GM23338 (cell line): ENCODE data around the gene CAPG. TPM values are rescaled to one million over a fixed set of nuclear protein-coding genes. Genes with fewer than 3 reads are reported as not detected.
A peak's percentile ranks its signal among the peaks of the same experiment; 100 is the strongest.

Experiments used
- ATAC-seq: fragments of 200-7000 bp; cut with Tn5 transposase; 3 replicates; pipeline ENCODE4 v1.9.1; 2020
- DNase-seq: peaks from one replicate; pipeline ENCODE4 v3.0.0-alpha.2; 2015; ENCODE audit warnings: low spot score
- H2AFZ ChIP-seq: fragments of 200-600 bp; sonication (generic); 2 replicates; pipeline ENCODE4 v1.8.0; 2016; ENCODE audit warnings: antibody characterized with exemption, mild to moderate bottlenecking, moderate library complexity
- H3F3A ChIP-seq: fragments of 200-600 bp; sonication (generic); replicated peaks from 2 replicates; pipeline ENCODE4 v1.8.0; 2017; ENCODE audit warnings: antibody characterized with exemption, mixed run types, low read depth
- H3K27ac ChIP-seq: fragments of 200-600 bp; sonication (generic); 2 replicates; pipeline ENCODE4 v1.6.1; 2016; ENCODE audit warnings: low read depth
- H3K27me3 ChIP-seq: fragments of 200-600 bp; sonication (generic); 2 replicates; pipeline ENCODE4 v1.8.0; 2016; ENCODE audit warnings: mild to moderate bottlenecking, mixed run types, moderate library complexity; ENCODE audit not compliant: insufficient read depth
- H3K36me3 ChIP-seq: fragments of 200-600 bp; sonication (generic); 2 replicates; pipeline ENCODE4 v1.8.0; 2016; ENCODE audit warnings: mild to moderate bottlenecking; ENCODE audit not compliant: insufficient read depth
- H3K4me1 ChIP-seq: fragments of 200-600 bp; sonication (generic); 2 replicates; pipeline ENCODE4 v1.8.0; 2016; ENCODE audit warnings: mild to moderate bottlenecking, moderate library complexity; ENCODE audit not compliant: insufficient read depth
- H3K4me2 ChIP-seq: fragments of 200-600 bp; sonication (generic); 2 replicates; pipeline ENCODE4 v1.7.1; 2017; ENCODE audit warnings: mixed run types
- H3K4me3 ChIP-seq: fragments of 200-600 bp; sonication (generic); 2 replicates; pipeline ENCODE4 v1.6.1; 2016; ENCODE audit warnings: mixed run types
- H3K79me2 ChIP-seq: fragments of 200-600 bp; sonication (generic); replicated peaks from 2 replicates; pipeline ENCODE4 v1.8.0; 2017; ENCODE audit warnings: mild to moderate bottlenecking; ENCODE audit not compliant: insufficient read depth
- H3K9me2 ChIP-seq: fragments of 200-600 bp; sonication (generic); 2 replicates; pipeline ENCODE4 v1.8.0; 2017; ENCODE audit not compliant: insufficient read depth
- H4K20me1 ChIP-seq: fragments of 200-600 bp; sonication (generic); replicated peaks from 2 replicates; pipeline ENCODE4 v1.8.0; 2017; ENCODE audit warnings: mild to moderate bottlenecking; ENCODE audit not compliant: insufficient read depth
- H3K27ac Mint-ChIP-seq: 2 replicates; pipeline ENCODE4 v1.8.0; 2020; ENCODE audit warnings: inconsistent platforms, mild to moderate bottlenecking, moderate library complexity, mixed read lengths
- H3K27me3 Mint-ChIP-seq: 3 replicates; pipeline ENCODE4 v1.8.0; 2022; ENCODE audit warnings: low read depth, mild to moderate bottlenecking, moderate library complexity, mixed read lengths, inconsistent platforms; ENCODE audit not compliant: insufficient read depth, poor library complexity
- H3K36me3 Mint-ChIP-seq: 3 replicates; pipeline ENCODE4 v1.8.0; 2021; ENCODE audit warnings: low read depth, mild to moderate bottlenecking, inconsistent platforms, moderate library complexity, mixed read lengths
- H3K4me1 Mint-ChIP-seq: 3 replicates; pipeline ENCODE4 v1.8.0; 2020; ENCODE audit warnings: mild to moderate bottlenecking, inconsistent platforms, mixed read lengths
- H3K4me3 Mint-ChIP-seq: 3 replicates; pipeline ENCODE4 v1.8.0; 2021; ENCODE audit warnings: moderate library complexity, mild to moderate bottlenecking, inconsistent platforms, mixed read lengths
- H3K9me3 Mint-ChIP-seq: 3 replicates; pipeline ENCODE4 v1.8.0; 2020; ENCODE audit warnings: moderate library complexity, mild to moderate bottlenecking, inconsistent platforms, mixed read lengths
- CREB1 ChIP-seq: fragments of 250-450 bp; sonication (Bioruptor Pico); IDR thresholded peaks from 2 replicates; pipeline ENCODE4 v1.5.0; 2020; ENCODE audit warnings: low read depth, mild to moderate bottlenecking, moderate library complexity
- EZH2 ChIP-seq: fragments of 200-600 bp; sonication (generic); IDR thresholded peaks from one replicate; pipeline ENCODE4 v1.8.0; 2017; ENCODE audit warnings: antibody characterized with exemption, mild to moderate bottlenecking, low read depth; ENCODE audit not compliant: unreplicated experiment
- EZH2phosphoT487 ChIP-seq: fragments of 200-600 bp; sonication (generic); IDR thresholded peaks from one replicate; pipeline ENCODE4 v1.8.1; 2018; ENCODE audit warnings: antibody characterized with exemption; ENCODE audit not compliant: unreplicated experiment
- POLR2AphosphoS5 ChIP-seq: IDR thresholded peaks from 2 replicates; pipeline ENCODE4 v1.6.1; 2016; ENCODE audit warnings: antibody characterized with exemption, low read depth
- STAT1 ChIP-seq: IDR thresholded peaks from one replicate; pipeline ENCODE4 v1.6.1; 2016; ENCODE audit warnings: antibody characterized with exemption; ENCODE audit not compliant: unreplicated experiment
- ZNF114 ChIP-seq: fragments of 250-450 bp; sonication (Bioruptor Pico); IDR thresholded peaks from 2 replicates; pipeline ENCODE4 v1.5.0; 2020; ENCODE audit warnings: mild to moderate bottlenecking, moderate library complexity
- polyA plus RNA-seq: library from polyadenylated mRNA; unstranded; fragments of >200 nt; fragmentation: Nextera tagmentation; extraction: Ambion mirVana; gene quantifications from 2 replicates; pipeline ENCODE4 v1.2.1, GENCODE V29; 2016
- total RNA-seq: library from RNA; depleted of rRNA; stranded (reverse); fragments of >200 nt; shearing (Covaris generic); gene quantifications from 2 replicates; pipeline ENCODE4 v1.2.3, GENCODE V29; 2014
- TF ChIP-seq, protein P1 (sequence below): IDR thresholded peaks from 2 replicates; pipeline ENCODE4 v1.6.1; 2016; ENCODE audit warnings: antibody characterized with exemption
- TF ChIP-seq, protein P2 (sequence below): fragments of 250-450 bp; sonication (Bioruptor Pico); IDR thresholded peaks from 2 replicates; pipeline ENCODE4 v1.5.0; 2020; ENCODE audit warnings: mild to moderate bottlenecking, moderate library complexity
- TF ChIP-seq, protein P3 (sequence below): IDR thresholded peaks from one replicate; pipeline ENCODE4 v1.6.1; 2018; ENCODE audit warnings: antibody characterized with exemption; ENCODE audit not compliant: unreplicated experiment

Gene CAPG
- total and polyA plus RNA-seq, 2 experiments from 2014 or later = 88.7 to 104 TPM

DNA sequence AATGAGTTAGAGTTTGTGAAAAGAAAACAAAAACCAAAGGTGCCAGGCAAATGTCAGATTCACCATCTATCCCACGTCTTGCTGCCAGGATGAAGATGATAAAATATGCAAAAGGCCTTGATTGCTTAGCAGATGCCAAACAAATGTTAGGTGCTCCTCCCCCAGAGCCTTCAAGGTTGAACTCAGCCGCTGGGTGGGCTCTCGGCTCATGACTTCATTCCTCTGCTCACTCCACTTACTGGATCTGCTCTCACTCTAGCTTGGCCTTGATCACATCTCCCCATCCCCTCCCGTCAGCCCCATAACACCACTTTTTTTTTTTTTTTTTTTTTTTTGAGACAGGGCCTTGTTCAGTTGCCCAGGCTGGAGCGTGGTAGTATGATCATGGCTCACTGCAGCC is 46.9 kb upstream of the CAPG start:
- TF ChIP-seq CREB1 = no peak
- no peak for TF ChIP-seq ZNF114 (CRISPR knock-in tag)
- TF ChIP-seq, protein P1, sequence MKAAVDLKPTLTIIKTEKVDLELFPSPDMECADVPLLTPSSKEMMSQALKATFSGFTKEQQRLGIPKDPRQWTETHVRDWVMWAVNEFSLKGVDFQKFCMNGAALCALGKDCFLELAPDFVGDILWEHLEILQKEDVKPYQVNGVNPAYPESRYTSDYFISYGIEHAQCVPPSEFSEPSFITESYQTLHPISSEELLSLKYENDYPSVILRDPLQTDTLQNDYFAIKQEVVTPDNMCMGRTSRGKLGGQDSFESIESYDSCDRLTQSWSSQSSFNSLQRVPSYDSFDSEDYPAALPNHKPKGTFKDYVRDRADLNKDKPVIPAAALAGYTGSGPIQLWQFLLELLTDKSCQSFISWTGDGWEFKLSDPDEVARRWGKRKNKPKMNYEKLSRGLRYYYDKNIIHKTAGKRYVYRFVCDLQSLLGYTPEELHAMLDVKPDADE = no peak
- no peak for TF ChIP-seq STAT1
- TF ChIP-seq POLR2AphosphoS5 = no peak
- TF ChIP-seq EZH2phosphoT487 = no peak
- peaks cover 39% of the 10 kb centered on the region for H3K4me1 Mint-ChIP-seq
- no peak overlapping the region; the same call in 2 of the 3 replicates for H3K4me3 Mint-ChIP-seq
- Histone ChIP-seq H3K79me2 (no peaks in the 10 kb centered on the region), H2AFZ (no peak overlapping the region), H3K27me3 (no peaks in the 10 kb centered on the region), H3K4me2 (no peak overlapping the region), H3K9me2 (peaks cover 7% of the 10 kb centered on the region), H3K36me3 (no peaks in the 10 kb centered on the region), H3F3A (no peaks in the 10 kb centered on the region), H3K27ac (no peak overlapping the region), H3K4me1 (peaks cover 16% of the 10 kb centered on the region), H3K4me3 (no peak overlapping the region), H4K20me1 (no peaks in the 10 kb centered on the region)
- H3K36me3 Mint-ChIP-seq = no peaks in the 10 kb centered on the region; the same call in 2 of the 3 replicates
- DNase-seq (no peak), ATAC-seq (no peak)
- H3K27me3 Mint-ChIP-seq = peaks cover 11% of the 10 kb centered on the region
- peaks cover 6% of the 10 kb centered on the region; the same call in 2 of the 3 replicates for H3K9me3 Mint-ChIP-seq
- H3K27ac Mint-ChIP-seq = no peak overlapping the region

DNA sequence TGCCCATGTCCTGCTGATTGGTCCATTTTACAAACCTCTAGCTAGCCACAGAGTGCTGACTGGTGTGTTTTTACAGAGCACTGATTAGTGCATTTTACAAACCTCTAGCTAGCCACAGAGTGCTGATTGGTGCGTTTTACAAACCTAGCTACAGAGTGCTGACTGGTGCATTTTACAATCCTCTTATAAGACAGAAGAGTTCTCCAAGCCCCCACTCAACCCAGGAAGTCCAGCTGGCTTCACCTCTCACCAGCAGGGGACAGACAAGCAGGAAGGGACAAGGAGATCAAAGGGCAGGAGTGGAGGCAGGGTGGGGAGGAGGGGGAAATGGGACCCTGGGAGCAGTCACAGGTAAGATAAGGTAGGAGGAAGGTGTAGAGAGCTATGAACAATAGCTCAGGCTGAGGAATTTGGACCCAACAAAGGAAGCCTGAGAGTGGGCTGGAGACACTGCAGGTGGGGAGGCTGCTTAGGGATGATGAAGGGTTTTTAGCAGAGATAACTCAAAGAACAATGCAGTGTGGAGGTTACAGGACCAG is 45.5 kb upstream of the CAPG start:
- Mint-ChIP-seq H3K36me3 (no peaks in the 10 kb centered on the region; the same call in 2 of the 3 replicates), H3K27ac (peak overlapping the region; percentile 79), H3K27me3 (peaks cover 11% of the 10 kb centered on the region), H3K4me1 (peaks cover 39% of the 10 kb centered on the region), H3K4me3 (no peak overlapping the region; the same call in 2 of the 3 replicates), H3K9me3 (peaks cover 6% of the 10 kb centered on the region; the same call in 2 of the 3 replicates)
- Histone ChIP-seq H3K4me3 (no peak overlapping the region), H3K79me2 (no peaks in the 10 kb centered on the region), H3K4me1 (peaks cover 16% of the 10 kb centered on the region), H3K36me3 (no peaks in the 10 kb centered on the region), H3K27ac (0 out of 2 replicates have a peak overlapping the region, but pooled peaks have one; percentile 21), H3K27me3 (no peaks in the 10 kb centered on the region), H4K20me1 (no peaks in the 10 kb centered on the region), H3K9me2 (peaks cover 7% of the 10 kb centered on the region), H2AFZ (peak overlapping the region; percentile 15; the same call in 1 of the 2 replicates), H3F3A (no peaks in the 10 kb centered on the region), H3K4me2 (0 out of 2 replicates have a peak overlapping the region, but pooled peaks have one; percentile 17)
- peak; percentile 60 for DNase-seq
- peak; percentile 79 for ATAC-seq
- TF ChIP-seq, protein P1 = no peak
- TF ChIP-seq, protein P2, sequence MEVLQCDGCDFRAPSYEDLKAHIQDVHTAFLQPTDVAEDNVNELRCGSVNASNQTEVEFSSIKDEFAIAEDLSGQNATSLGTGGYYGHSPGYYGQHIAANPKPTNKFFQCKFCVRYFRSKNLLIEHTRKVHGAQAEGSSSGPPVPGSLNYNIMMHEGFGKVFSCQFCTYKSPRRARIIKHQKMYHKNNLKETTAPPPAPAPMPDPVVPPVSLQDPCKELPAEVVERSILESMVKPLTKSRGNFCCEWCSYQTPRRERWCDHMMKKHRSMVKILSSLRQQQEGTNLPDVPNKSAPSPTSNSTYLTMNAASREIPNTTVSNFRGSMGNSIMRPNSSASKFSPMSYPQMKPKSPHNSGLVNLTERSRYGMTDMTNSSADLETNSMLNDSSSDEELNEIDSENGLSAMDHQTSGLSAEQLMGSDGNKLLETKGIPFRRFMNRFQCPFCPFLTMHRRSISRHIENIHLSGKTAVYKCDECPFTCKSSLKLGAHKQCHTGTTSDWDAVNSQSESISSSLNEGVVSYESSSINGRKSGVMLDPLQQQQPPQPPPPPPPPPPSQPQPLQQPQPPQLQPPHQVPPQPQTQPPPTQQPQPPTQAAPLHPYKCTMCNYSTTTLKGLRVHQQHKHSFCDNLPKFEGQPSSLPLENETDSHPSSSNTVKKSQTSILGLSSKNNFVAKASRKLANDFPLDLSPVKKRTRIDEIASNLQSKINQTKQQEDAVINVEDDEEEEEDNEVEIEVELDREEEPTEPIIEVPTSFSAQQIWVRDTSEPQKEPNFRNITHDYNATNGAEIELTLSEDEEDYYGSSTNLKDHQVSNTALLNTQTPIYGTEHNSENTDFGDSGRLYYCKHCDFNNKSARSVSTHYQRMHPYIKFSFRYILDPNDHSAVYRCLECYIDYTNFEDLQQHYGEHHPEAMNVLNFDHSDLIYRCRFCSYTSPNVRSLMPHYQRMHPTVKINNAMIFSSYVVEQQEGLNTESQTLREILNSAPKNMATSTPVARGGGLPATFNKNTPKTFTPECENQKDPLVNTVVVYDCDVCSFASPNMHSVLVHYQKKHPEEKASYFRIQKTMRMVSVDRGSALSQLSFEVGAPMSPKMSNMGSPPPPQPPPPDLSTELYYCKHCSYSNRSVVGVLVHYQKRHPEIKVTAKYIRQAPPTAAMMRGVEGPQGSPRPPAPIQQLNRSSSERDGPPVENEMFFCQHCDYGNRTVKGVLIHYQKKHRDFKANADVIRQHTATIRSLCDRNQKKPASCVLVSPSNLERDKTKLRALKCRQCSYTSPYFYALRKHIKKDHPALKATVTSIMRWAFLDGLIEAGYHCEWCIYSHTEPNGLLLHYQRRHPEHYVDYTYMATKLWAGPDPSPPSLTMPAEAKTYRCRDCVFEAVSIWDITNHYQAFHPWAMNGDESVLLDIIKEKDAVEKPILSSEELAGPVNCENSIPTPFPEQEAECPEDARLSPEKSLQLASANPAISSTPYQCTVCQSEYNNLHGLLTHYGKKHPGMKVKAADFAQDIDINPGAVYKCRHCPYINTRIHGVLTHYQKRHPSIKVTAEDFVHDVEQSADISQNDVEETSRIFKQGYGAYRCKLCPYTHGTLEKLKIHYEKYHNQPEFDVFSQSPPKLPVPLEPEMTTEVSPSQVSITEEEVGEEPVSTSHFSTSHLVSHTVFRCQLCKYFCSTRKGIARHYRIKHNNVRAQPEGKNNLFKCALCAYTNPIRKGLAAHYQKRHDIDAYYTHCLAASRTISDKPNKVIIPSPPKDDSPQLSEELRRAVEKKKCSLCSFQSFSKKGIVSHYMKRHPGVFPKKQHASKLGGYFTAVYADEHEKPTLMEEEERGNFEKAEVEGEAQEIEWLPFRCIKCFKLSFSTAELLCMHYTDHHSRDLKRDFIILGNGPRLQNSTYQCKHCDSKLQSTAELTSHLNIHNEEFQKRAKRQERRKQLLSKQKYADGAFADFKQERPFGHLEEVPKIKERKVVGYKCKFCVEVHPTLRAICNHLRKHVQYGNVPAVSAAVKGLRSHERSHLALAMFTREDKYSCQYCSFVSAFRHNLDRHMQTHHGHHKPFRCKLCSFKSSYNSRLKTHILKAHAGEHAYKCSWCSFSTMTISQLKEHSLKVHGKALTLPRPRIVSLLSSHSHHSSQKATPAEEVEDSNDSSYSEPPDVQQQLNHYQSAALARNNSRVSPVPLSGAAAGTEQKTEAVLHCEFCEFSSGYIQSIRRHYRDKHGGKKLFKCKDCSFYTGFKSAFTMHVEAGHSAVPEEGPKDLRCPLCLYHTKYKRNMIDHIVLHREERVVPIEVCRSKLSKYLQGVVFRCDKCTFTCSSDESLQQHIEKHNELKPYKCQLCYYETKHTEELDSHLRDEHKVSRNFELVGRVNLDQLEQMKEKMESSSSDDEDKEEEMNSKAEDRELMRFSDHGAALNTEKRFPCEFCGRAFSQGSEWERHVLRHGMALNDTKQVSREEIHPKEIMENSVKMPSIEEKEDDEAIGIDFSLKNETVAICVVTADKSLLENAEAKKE (CRISPR knock-in tag) = peak; percentile 64
- TF ChIP-seq EZH2 (no peak), POLR2AphosphoS5 (no peak)
- TF ChIP-seq, protein P3, sequence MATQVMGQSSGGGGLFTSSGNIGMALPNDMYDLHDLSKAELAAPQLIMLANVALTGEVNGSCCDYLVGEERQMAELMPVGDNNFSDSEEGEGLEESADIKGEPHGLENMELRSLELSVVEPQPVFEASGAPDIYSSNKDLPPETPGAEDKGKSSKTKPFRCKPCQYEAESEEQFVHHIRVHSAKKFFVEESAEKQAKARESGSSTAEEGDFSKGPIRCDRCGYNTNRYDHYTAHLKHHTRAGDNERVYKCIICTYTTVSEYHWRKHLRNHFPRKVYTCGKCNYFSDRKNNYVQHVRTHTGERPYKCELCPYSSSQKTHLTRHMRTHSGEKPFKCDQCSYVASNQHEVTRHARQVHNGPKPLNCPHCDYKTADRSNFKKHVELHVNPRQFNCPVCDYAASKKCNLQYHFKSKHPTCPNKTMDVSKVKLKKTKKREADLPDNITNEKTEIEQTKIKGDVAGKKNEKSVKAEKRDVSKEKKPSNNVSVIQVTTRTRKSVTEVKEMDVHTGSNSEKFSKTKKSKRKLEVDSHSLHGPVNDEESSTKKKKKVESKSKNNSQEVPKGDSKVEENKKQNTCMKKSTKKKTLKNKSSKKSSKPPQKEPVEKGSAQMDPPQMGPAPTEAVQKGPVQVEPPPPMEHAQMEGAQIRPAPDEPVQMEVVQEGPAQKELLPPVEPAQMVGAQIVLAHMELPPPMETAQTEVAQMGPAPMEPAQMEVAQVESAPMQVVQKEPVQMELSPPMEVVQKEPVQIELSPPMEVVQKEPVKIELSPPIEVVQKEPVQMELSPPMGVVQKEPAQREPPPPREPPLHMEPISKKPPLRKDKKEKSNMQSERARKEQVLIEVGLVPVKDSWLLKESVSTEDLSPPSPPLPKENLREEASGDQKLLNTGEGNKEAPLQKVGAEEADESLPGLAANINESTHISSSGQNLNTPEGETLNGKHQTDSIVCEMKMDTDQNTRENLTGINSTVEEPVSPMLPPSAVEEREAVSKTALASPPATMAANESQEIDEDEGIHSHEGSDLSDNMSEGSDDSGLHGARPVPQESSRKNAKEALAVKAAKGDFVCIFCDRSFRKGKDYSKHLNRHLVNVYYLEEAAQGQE = no peak
